IPS DF 19.7 (cell line): ENCODE measurements around the gene ARMH3.
"Not testable (repeated sequence)": the region's sequence is repeated elsewhere in the genome, so short reads cannot be mapped to it uniquely, and the experiment has no call there.

Source experiments
- DNase-seq: peaks from one replicate; pipeline ENCODE4 v3.0.0-alpha.2; 2013; ENCODE audit warnings: low read depth, low spot score

Gene ARMH3

DNA sequence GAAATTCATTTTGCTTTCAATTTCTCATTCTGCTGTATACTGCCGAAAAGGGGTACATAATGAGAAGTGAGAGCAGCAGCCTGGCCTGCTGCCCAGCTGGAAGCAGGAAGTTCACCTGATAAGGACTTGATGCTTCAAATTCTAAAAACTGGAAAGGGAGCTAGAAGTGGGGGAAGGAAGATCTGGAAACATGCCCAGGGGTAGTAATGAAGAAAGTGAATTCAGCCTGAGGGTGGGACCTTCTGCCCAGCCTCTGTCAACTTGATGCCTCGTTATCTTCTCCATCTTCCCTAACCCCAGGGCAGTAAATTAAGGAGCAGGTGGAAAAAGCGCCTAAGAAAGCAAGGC lies 69.4 kb downstream of the ARMH3 start:
- DNase-seq = no peak

GRCh38 chr10:101980677-101981076 lies 75.3 kb downstream of the ARMH3 start:
- not testable (repeated sequence) for DNase-seq

DNA sequence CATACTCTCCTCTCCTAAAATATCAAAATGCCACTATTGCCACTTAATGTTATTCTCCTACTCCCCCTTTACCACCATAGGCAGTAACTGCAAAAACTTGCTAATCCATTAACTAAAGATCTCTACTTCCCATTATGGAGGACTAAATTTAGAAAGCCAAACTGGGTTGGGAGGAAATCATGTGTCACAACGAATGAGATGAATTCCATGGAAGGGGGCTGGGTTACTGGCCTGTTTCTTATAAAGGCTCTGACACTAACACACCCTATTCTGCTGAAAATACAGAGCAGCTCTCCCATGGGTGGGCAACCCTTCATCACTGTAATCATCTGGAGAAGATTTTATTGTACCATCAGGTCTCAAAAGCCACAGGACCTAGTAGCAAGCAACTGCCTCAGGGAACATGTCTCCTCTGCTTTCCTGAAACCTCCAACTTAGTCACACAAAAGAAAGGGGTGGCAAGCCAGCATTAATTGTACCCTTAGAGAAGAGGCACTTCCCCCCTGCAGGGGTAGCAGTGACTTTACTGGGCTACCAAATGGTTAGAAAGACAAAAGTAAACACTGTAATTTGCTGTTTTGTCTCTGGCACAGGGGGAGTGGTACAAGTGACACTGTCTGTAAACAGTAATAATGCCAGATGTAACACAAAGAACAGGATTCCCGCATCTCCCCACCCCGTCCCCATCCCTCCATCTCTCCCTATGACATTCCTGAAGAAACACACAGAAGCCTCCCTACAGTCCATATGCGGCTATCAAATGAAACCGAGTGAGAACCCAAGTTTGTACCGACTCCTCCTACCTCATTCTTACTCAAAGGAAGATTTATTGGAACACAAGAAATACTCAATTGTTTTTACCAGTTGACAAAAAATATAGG lies 81.6 kb downstream of the ARMH3 start:
- no peak for DNase-seq

- DNase-seq = no peak
These were observed 83.2 kb downstream of the ARMH3 start for GRCh38 chr10:101972761-101973160.

DNA sequence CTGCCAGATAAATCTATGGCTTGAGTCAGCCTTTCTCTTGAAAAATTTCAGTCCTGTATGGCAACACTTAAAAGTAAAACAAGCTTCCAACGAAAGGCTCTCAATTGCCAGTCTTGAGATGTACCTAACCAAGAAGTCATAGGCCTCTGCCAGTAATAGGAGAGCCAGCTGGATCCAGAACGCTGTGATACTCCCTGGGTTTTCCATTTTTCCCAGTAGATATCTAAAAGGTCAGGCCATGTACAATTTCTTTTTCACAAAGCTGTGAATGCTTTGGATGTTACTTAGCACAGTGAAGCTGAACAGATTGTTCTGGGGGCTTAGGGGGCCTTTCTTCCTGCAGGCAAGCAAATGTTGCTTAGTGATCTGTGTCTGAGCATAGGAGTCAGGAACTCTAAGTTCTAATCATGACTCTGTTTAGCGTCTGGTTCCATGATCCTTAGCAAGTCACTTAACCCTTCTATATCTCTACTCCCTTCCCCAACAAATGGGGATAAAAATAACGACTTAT lies 86.5 kb downstream of the ARMH3 start:
- no peak for DNase-seq

DNA sequence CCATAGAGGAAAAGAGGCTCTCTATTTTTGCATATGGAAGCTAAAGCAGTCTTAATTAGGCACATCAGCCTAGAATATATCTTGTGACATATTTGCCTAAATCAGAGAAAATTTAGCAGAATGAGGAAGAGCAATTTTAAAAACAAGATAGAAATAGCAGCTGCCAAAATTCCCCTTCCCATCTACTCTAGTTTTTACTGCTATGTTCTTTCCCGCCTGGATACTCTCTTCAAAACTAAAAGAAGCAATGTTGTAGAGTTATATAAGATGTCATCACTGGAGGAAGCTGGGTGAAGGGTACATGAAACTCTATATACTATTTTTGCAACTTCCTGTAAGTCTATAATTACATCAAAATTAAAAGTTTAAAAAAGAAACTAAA lies 87.0 kb downstream of the ARMH3 start:
- no peak for DNase-seq

- no peak for DNase-seq
These were observed 87.6 kb downstream of the ARMH3 start for GRCh38 chr10:101968286-101968939.

GRCh38 chr10:101967713-101968112 lies 88.3 kb downstream of the ARMH3 start:
- DNase-seq = no peak

DNA sequence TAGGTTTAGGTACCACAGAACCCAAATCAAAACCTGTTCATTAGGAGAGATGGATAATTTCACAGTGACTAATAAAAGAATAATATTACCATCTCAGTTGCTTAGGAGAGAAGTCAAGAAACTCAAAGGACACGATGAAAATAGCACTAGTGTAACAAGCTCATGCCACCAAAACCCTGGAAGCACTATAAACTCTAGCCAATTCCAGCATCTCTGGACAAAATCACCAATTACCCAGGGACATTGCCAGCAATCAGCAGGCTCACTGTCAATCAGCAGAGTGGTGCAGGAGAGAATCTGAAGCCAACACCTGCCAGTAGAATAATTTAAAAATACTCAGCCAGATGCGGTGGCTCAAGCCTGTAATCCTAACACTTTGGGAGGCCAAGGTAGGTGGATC lies 88.9 kb downstream of the ARMH3 start:
- DNase-seq = no peak

DNA sequence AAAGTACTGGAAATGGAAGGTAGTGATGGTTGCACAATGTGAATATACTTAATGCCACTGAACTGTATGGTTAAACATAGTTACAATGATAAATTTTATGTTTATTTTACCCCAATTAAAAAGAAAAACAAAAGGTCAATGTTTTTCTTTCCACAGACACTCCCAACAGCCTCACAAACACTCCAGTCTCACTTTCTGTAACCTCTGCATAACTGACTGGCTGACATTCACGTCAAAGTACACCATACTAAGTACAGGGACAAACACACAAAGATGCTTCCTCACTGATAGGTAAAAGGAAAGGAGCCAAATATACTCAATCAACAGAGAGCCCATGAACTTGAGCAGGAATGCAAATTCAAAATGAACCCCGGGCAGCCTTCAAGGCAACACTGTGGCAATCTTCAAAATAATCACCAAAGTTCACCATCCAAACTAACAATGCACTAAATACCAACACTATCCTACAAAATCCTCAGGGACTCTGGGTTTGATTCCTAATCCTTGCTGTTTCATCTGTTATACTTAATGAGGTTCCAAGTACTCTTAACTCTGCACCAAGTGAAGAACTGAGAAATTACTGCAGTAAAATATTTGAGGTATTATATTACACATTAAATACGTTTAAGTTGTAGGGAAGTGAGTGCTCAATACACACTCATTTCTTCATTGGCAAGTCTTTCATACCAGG lies 90.8 kb downstream of the ARMH3 start:
- DNase-seq = no peak

- no peak for DNase-seq
These were observed 94.1 kb downstream of the ARMH3 start for GRCh38 chr10:101961591-101962498.

- no peak for DNase-seq
These were observed 95.0 kb downstream of the ARMH3 start for GRCh38 chr10:101960879-101961395.

- DNase-seq = no peak
These were observed 96.5 kb downstream of the ARMH3 start for GRCh38 chr10:101959346-101959916.

GRCh38 chr10:101958691-101959090 lies 97.3 kb downstream of the ARMH3 start:
- DNase-seq = no peak

- no peak for DNase-seq
These were observed 99.1 kb downstream of the ARMH3 start for GRCh38 chr10:101956898-101957297.

DNA sequence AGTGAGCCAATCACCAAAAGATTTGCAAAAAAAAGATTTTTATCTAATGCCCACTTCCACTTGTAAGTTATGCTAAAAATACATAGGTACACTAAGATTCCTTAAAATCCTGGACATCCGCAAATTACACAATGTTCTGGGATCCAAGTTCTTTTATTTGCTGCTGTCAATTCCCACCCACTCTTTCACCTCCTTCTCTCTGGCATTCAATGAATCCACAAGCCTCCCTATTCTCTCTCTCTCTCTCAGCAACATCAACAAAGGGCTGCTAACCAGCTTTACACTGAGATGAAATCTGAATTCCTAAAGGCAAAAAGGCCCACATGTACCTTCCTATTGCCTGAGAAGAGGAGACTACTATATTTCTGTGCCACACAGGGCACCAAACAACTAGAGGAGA lies 99.9 kb downstream of the ARMH3 start:
- DNase-seq = no peak

DNA sequence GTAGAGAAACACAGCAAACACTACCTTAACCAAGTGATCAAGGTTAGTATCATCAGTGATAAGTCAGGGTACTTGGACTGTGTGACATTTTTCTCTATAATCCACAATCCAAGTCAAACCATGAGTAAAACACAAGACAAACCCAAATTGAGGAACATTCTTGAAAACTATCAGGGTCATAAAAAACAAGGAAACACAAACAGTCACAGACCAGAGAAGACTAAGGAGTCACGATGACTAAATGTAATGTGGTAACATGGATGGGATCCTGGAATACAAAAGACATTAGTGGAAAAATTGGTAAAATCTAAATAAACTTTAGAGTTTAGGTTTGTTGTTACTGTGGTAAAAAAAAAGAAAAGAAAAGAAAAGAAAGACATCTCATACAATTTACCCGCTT lies 103.8 kb downstream of the ARMH3 start:
- no peak for DNase-seq

DNA sequence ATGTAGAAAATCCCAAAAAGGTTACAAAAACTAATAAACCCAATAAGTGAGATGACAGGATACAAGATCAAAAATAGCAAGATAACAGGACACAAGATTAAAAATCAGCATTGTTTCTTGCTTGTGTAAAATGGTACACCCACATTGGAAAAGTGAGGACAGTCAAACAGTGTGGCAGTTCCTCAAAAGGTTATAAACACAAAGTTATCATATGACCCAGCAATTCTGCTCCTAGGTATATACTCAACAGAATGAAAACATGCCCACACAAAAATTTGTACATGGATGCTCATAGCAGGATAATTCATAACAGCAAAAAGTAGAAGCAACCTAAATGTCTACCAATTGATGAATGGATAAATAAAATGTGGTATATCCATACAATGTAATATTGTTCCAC lies 105.8 kb downstream of the ARMH3 start:
- DNase-seq = no peak

DNA sequence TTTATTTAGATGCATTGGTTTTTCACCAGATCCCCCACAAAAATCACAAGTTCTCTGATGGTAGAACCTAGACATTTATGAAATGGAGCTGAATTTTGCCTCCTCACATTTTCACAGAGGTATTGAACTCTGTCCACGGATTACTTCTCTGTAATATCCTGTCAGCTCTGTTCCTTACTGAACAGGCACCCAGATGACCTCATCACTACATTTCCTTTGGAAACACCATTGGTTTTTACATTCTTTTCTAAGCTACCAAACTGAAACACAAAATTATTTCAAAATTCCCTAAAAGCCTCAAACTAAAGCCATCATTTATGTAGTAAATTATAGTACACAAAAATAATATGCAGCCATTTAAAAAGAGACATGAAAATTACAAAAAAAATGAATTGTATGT lies 114.1 kb downstream of the ARMH3 start:
- no peak for DNase-seq

GRCh38 chr10:101940916-101941315 lies 115.1 kb downstream of the ARMH3 start:
- no peak for DNase-seq

DNA sequence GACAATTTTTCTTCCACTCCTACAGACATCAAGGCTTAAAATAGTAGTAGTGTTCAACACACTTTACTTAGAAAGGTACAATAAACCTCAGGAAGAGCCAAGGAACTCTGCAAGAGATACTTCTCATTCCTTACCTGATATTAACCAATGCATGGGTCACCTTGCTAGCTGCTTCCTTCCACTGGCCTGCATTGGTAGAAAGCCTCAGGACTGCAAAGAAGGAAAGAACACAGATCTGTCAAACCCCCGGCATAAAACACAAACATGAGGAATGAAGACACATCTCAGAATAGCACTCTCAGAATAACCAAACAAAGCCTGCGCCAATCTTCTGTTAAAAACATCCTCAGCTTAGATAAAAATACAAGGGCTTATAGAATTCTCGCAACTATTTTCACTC lies 116.2 kb downstream of the ARMH3 start:
- no peak for DNase-seq
